GM21723 (cell line): ENCODE data around the gene RTN1.

Experiments used
- ATAC-seq: cut with Tn5 transposase; IDR thresholded peaks from one replicate; pipeline ENCODE4 v1.9.1; 2021; ENCODE audit warnings: mild to moderate bottlenecking, moderate library complexity; ENCODE audit not compliant: unreplicated experiment

RTN1 gene

DNA sequence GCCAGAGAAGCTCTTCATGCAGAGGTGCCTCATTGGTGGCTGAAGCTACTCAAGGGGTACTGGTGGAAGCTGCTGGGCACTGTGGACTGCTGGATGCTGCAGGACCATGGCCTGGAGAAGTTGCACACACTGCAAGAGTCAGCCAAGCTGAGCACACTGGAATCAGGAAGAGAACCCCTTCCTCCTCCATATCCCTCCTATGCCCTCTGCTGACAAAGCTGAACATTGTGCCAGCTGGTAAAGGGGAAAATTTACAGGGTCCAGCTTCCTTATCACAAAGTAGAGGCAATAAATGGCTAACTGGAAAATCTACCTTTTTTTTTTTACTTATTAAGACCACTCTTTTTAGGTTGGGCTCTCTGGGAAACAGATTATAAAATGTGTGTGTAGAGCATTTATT is 300.5 kb downstream of the RTN1 start:
- no peak for ATAC-seq

DNA sequence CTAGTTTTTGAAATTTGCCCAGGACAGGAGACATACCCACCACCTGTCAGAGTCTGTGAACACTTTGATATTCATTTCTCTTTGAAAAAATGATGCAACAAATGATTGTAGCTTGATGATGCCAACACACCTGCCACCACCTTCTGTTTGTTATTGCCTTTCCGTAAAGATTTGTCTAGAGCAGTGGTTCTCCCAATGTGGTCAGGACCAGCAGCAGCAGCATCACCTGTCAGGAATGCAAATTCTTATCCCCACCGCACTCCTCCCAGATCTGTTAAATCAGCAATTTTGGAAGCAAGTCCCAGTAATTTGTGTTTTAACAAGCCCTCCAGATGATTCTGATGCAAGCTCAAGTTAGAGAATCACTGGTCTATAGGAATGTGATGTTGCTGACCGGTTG is 303.9 kb downstream of the RTN1 start:
- no peak for ATAC-seq

- ATAC-seq, result no peak
Observed at GRCh38 chr14:59566296-59566695, 304.3 kb downstream of the RTN1 start.

DNA sequence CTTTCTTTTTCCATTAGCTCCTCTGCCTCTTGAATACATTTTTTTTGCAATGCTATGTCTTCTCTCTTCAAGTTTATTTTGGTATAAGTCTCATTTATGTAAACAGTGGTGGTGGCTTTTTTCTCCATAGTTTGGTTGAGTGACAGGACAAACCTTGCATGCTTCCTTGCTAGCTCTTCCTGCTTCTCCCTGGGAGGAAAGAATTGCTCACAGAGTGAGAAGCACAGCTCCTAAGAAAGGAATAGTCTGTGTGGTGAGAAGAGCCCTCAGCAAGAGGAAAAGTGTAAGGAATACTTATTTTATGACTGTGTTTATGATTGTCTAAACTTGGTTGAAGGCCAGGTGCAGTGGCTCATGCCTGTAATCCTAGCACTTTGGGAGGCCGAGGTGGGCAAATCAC is 305.5 kb downstream of the RTN1 start:
- ATAC-seq, result no peak

DNA sequence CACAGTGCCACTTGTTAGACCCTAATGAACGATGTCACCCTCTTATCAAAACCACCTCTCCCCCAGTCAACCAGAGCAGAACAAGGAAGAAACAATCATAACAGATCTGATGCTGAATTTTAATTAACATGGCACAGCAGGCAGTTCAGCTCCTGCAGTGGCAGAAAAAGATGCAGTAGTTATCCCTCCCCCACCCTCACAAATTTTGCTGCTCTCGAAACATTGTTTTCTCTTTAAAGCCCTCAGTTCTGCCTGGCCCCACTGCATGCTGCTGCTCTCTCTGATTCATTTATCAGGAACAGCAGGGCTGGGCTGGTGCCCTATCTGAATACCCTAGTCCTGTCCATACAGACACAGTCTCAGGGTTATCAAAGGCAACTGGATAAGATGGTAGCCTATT is 306.2 kb downstream of the RTN1 start:
- ATAC-seq, result no peak

GRCh38 chr14:59547310-59547709 is 323.3 kb downstream of the RTN1 start:
- ATAC-seq, result no peak
